GM12878 (cell line): ENCODE measurements around the gene TRERF1. TPM values are rescaled to one million over a fixed set of nuclear protein-coding genes. Genes with fewer than 3 reads are reported as not detected.
A peak's percentile ranks its signal among the peaks of the same experiment; 100 is the strongest.

Experiments
- ATAC-seq: fragments of 200-7000 bp; cut with Tn5 transposase; 3 replicates; pipeline ENCODE4 v1.9.1; 2020; ENCODE audit warnings: mild to moderate bottlenecking, moderate library complexity
- BruUV-seq: library from RNA; stranded (reverse); fragments of 400-500 nt; replicated peaks from 2 replicates; lab custom pipeline; 2021; lab: Mats Ljungman, UMichigan
- CTCF ChIA-PET: fragments of 300-600 bp; sonication (Branson Sonifier 250); formaldehyde crosslinking; extraction: SDS; loops from one replicate; lab custom pipeline; 2021; ENCODE audit warnings: inconsistent platforms; lab: Yijun Ruan, JAX
- POLR2A ChIA-PET: fragments of 350-600 bp; formaldehyde crosslinking; extraction: SDS; loops from one replicate; lab custom pipeline; 2021; ENCODE audit warnings: inconsistent platforms; lab: Charles Lee
- RAD21 ChIA-PET: fragments of 300-600 bp; sonication (Branson Sonifier 250); formaldehyde crosslinking; loops from one replicate; lab custom pipeline; 2023; ENCODE audit warnings: antibody characterized with exemption; ENCODE audit not compliant: unreplicated experiment; lab: Charles Lee
- SMC1A ChIA-PET: fragments of 300-600 bp; sonication (Branson Sonifier 250); formaldehyde crosslinking; loops from one replicate; lab custom pipeline; 2023; ENCODE audit not compliant: unreplicated experiment, uncharacterized antibody; lab: Charles Lee
- DNase-seq: peaks from one replicate; pipeline ENCODE4 v3.0.0-alpha.2; 2011; ENCODE audit warnings: low read depth, low spot score
- FAIRE-seq: peaks from 3 replicates; lab custom pipeline; 2011; peaks lifted over from hg19 to GRCh38; lab: Jason Lieb, UNC
- H2AFZ ChIP-seq: 2 replicates; pipeline ENCODE4 v1.6.0; 2011; ENCODE audit warnings: low read depth, low read length, control low read depth; ENCODE audit not compliant: control insufficient read depth
- H3K27ac ChIP-seq: 2 replicates; pipeline ENCODE4 v1.5.1; 2011; ENCODE audit warnings: control low read depth; ENCODE audit not compliant: control insufficient read depth, insufficient read depth
- H3K27me3 ChIP-seq, 2 experiments: replicated peaks in 1 of 2; 2 replicates each; pipeline versions ENCODE4 v1.6.0 to v1.6.1; 2011; ENCODE audit warnings: low read length in 1 of 2; ENCODE audit not compliant: control insufficient read depth in 2 of 2, insufficient read depth in 2 of 2
- H3K36me3 ChIP-seq, 2 experiments: 2 replicates each; pipeline ENCODE4 v1.5.1; 2011; ENCODE audit warnings: low read length in 1 of 2; ENCODE audit not compliant: control insufficient read depth in 2 of 2, insufficient read depth in 2 of 2
- H3K4me1 ChIP-seq: 2 replicates; pipeline ENCODE4 v1.6.1; 2011; ENCODE audit warnings: mild to moderate bottlenecking, low read length, moderate library complexity, mixed read lengths; ENCODE audit not compliant: control insufficient read depth, insufficient read depth
- H3K4me2 ChIP-seq: 2 replicates; pipeline ENCODE4 v1.6.0; 2011; ENCODE audit warnings: control low read depth; ENCODE audit not compliant: control insufficient read depth, insufficient read depth
- H3K4me3 ChIP-seq: fragments of 200-600 bp; sonication (generic); 2 replicates; pipeline ENCODE4 v1.5.1; 2016
- H3K79me2 ChIP-seq: 2 replicates; pipeline ENCODE4 v1.6.0; 2011; ENCODE audit warnings: low read length; ENCODE audit not compliant: control insufficient read depth, insufficient read depth
- H3K9ac ChIP-seq: 2 replicates; pipeline ENCODE4 v1.8.0; 2011; ENCODE audit warnings: low read length, control low read depth, mixed read lengths; ENCODE audit not compliant: control insufficient read depth, insufficient read depth
- H3K9me3 ChIP-seq: replicated peaks from 3 replicates; pipeline ENCODE4 v1.5.1; 2011; ENCODE audit warnings: mild to moderate bottlenecking, low read length; ENCODE audit not compliant: control insufficient read depth, insufficient read depth
- H4K20me1 ChIP-seq: 2 replicates; pipeline ENCODE4 v1.6.0; 2011; ENCODE audit not compliant: control insufficient read depth, insufficient read depth
- BCL11A ChIP-seq: IDR thresholded peaks from 2 replicates; pipeline ENCODE4 v1.6.1; 2011; ENCODE audit warnings: low read depth, low read length
- CBX5 ChIP-seq: sonication (generic); IDR thresholded peaks from 2 replicates; pipeline ENCODE4 v1.6.1; 2016; ENCODE audit warnings: low read depth, moderate library complexity, mild to moderate bottlenecking, inconsistent platforms
- DPF2 ChIP-seq: fragments of 450-650 bp; IDR thresholded peaks from 2 replicates; pipeline ENCODE4 v1.6.1; 2017; ENCODE audit warnings: mild to moderate bottlenecking
- EED ChIP-seq: sonication (generic); IDR thresholded peaks from 2 replicates; pipeline ENCODE4 v1.6.1; 2016; ENCODE audit warnings: antibody characterized with exemption, low read depth
- FOS ChIP-seq: IDR thresholded peaks from 3 replicates; pipeline ENCODE4 v1.6.1; 2011; ENCODE audit warnings: borderline replicate concordance; ENCODE audit not compliant: insufficient read length; ENCODE audit errors: extremely low read depth
- FOXK2 ChIP-seq: fragments of 450-650 bp; IDR thresholded peaks from 2 replicates; pipeline ENCODE4 v1.6.1; 2017; ENCODE audit warnings: mild to moderate bottlenecking, moderate library complexity
- IKZF2 ChIP-seq, 2 experiments: fragments of 450-650 bp; IDR thresholded peaks; 2 replicates each; pipeline ENCODE4 v1.6.1; 2017; ENCODE audit warnings: mild to moderate bottlenecking in 2 of 2, moderate library complexity in 2 of 2
- MYB ChIP-seq: fragments of 150-350 bp; IDR thresholded peaks from 2 replicates; pipeline ENCODE4 v1.6.1; 2014; ENCODE audit warnings: mild to moderate bottlenecking, low read depth, low read length, borderline replicate concordance
- RBBP5 ChIP-seq: fragments of 200-600 bp; sonication (generic); conservative IDR thresholded peaks from 2 replicates; pipeline ENCODE4 v1.6.1; 2016
- RELA ChIP-seq: fragments of 450-650 bp; IDR thresholded peaks from 2 replicates; pipeline ENCODE4 v1.8.0; 2014; ENCODE audit warnings: borderline replicate concordance; ENCODE audit not compliant: partially characterized antibody
- SPI1 ChIP-seq: IDR thresholded peaks from 2 replicates; pipeline ENCODE4 v1.6.1; 2011; ENCODE audit warnings: low read depth, mild to moderate bottlenecking, low read length, moderate library complexity, borderline replicate concordance; ENCODE audit not compliant: insufficient read depth
- TARDBP ChIP-seq: IDR thresholded peaks from 2 replicates; pipeline ENCODE4 v1.6.1; 2016; ENCODE audit warnings: borderline replicate concordance
- TCF3 ChIP-seq: IDR thresholded peaks from 2 replicates; pipeline ENCODE4 v1.6.1; 2012; ENCODE audit warnings: low read depth, mild to moderate bottlenecking, low read length, borderline replicate concordance; ENCODE audit not compliant: insufficient read depth
- YBX1 ChIP-seq: fragments of 450-650 bp; IDR thresholded peaks from 2 replicates; pipeline ENCODE4 v1.6.1; 2016; ENCODE audit warnings: antibody characterized with exemption
- ZBTB4 ChIP-seq: fragments of 450-650 bp; formaldehyde crosslinking; IDR thresholded peaks from 2 replicates; pipeline ENCODE4 v1.4.0; 2022; ENCODE audit warnings: mild to moderate bottlenecking, moderate library complexity
- ZNF207 ChIP-seq: fragments of 450-650 bp; IDR thresholded peaks from 2 replicates; pipeline ENCODE4 v1.6.1; 2014; ENCODE audit warnings: antibody characterized with exemption, mild to moderate bottlenecking, borderline replicate concordance
- WGBS: methylation state at CpG from one replicate; pipeline ENCODE4 v1.1.6; 2016; ENCODE audit warnings: low lambda C conversion rate; ENCODE audit not compliant: insufficient replicate concordance, insufficient coverage; ENCODE audit errors: missing lambda C conversion rate; 5-methylcytosine and 5-hydroxymethylcytosine counted together
- in situ Hi-C: fragments of 300-500 bp; cut with MboI; formaldehyde crosslinking; loops from 9 replicates; pipeline ENCODE4 v1.14.3; 2018; ENCODE audit warnings: mixed read lengths
- intact Hi-C: fragments of 100-400 bp; cut with micrococcal nuclease; formaldehyde crosslinking; loops from one replicate; pipeline ENCODE4 v1.14.2; 2022; ENCODE audit not compliant: unreplicated experiment
- polyA plus RNA-seq, 11 experiments: library from polyadenylated mRNA; depleted of rRNA in 4 of 11; unstranded in 6 of 11; stranded (reverse) in 5 of 11; fragments of >200 nt; fragmentation: Nextera tagmentation in 4 of 11; fragmentation: Illumina TruSeq in 1 of 11; extraction: Ambion mirVana in 4 of 11; extraction: Trizol in 1 of 11; gene quantifications; 1 replicate in 1 of 11; 2 replicates in 10 of 11; pipeline versions ENCODE4 v1.2.1 to v1.2.3, GENCODE V29; 2011 to 2016; ENCODE audit warnings: inconsistent platforms in 2 of 11, missing spikeins in 2 of 11, low read depth in 1 of 11
- total RNA-seq, 4 experiments: library from RNA; depleted of rRNA in 3 of 4; stranded (reverse); fragments of >200 nt in 3 of 4; fragmentation: Illumina TruSeq in 1 of 4; extraction: Trizol in 1 of 4; gene quantifications; 2 replicates each; pipeline versions ENCODE4 v1.2.1 to v1.2.3, GENCODE V29; 2013 to 2021

TRERF1 gene
- total and polyA plus RNA-seq, 10 of the 15 experiments (the other 5 are each of a cell fraction or from before 2014, with no cell fraction given), result 2.2 to 19.4 (median 7.2) TPM

DNA sequence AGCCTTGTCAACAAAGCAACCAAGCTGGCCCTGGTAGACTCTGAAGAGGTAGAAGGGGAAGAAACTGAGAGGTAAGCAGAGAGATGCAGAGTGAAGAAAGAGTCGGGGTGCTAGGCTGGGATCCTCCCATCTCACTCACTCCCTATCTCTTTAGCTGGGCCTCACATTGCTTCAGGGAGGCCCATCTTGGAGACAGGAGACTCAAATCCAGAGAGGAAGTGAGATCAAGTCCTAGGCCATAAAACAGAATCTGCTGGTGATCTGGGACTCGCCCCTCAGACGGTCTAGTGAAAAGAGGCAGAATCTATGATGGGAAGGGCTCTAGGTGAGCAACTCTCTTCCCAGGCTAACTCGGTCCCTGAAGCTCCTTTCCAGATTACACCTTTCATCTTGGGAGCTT lies 256.3 kb downstream of the TRERF1 start:
- FAIRE-seq (peak; percentile 71), ATAC-seq (peak; percentile 36), DNase-seq (no peak)
- Histone ChIP-seq H3K4me2 (no peak overlapping the region), H3K4me1 (no peaks in the 10 kb centered on the region; the same call in 1 of the 2 replicates), H3K27ac (no peak overlapping the region), H3K9me3 (no peaks in the 10 kb centered on the region; the same call in 2 of the 3 replicates), H3K36me3 (no peaks in the 10 kb centered on the region), H3K27me3 (no peaks in the 10 kb centered on the region), H3K79me2 (no peaks in the 10 kb centered on the region), H3K9ac (no peak overlapping the region), H2AFZ (no peak overlapping the region), H4K20me1 (no peaks in the 10 kb centered on the region), H3K4me3 (no peak overlapping the region)
- intact Hi-C loops, result no loop called here
- no TSS peak for BruUV-seq
- CTCF ChIA-PET, result interaction anchor here (1.7 kb wide), 1 partner anchor 19 kb away, joined by 4 read pairs; no protein-coding TSS in a partner anchor
- in situ Hi-C loops, result no loop called here
- SMC1A ChIA-PET, result interaction anchor here (0.6 kb wide), 1 partner anchor 1435 kb away, joined by 3 read pairs; no protein-coding TSS in a partner anchor
- POLR2A ChIA-PET, result no interaction called here
- RAD21 ChIA-PET, result interaction anchor here (1.1 kb wide), 1 partner anchor 353 kb away, joined by 3 read pairs; no protein-coding TSS in a partner anchor
- 60% methylated on average over 4 of the region's 4 CpGs for WGBS
- TF ChIP-seq SPI1 (peak; percentile 68), ZNF207 (no peak)

GRCh38 chr6:42194056-42194455 lies 257.7 kb downstream of the TRERF1 start:
- WGBS, result 82% methylated on average over 5 of the region's 5 CpGs
- Histone ChIP-seq H3K4me2 (no peak overlapping the region), H3K36me3 (no peaks in the 10 kb centered on the region), H3K79me2 (no peaks in the 10 kb centered on the region), H3K27ac (no peak overlapping the region), H3K4me1 (no peaks in the 10 kb centered on the region; the same call in 1 of the 2 replicates), H4K20me1 (no peaks in the 10 kb centered on the region), H2AFZ (no peak overlapping the region), H3K4me3 (no peak overlapping the region), H3K9ac (no peak overlapping the region), H3K27me3 (no peaks in the 10 kb centered on the region), H3K9me3 (no peaks in the 10 kb centered on the region)
- DNase-seq (no peak), ATAC-seq (no peak), FAIRE-seq (no peak)
- RAD21 ChIA-PET, result no interaction called here
- CTCF ChIA-PET, result interaction anchor here (0.6 to 1.0 kb wide), 4 partner anchors 20 to 353 kb away, joined by 3 to 5 read pairs (median 4); no protein-coding TSS in a partner anchor
- in situ Hi-C loops, result no loop called here
- POLR2A ChIA-PET, result interaction anchor here (0.6 kb wide), 1 partner anchor 97 kb away, joined by 6 read pairs; no protein-coding TSS in a partner anchor
- intact Hi-C loops, result no loop called here
- SMC1A ChIA-PET, result interaction anchor here (1.3 kb wide), 1 partner anchor 9 kb away, joined by 4 read pairs; no protein-coding TSS in a partner anchor
- TF ChIP-seq DPF2, result no peak
- TF ChIP-seq ZBTB4, result no peak
- TF ChIP-seq MYB, result no peak
- no peak for TF ChIP-seq CBX5
- no peak for TF ChIP-seq BCL11A
- TF ChIP-seq TARDBP, result no peak
- no peak for TF ChIP-seq TCF3
- TF ChIP-seq IKZF2 (IDR thresholded peaks at IDR 0.05), result no peak
- TF ChIP-seq RELA, result no peak
- TF ChIP-seq RBBP5, result no peak
- no peak for TF ChIP-seq FOS
- no peak for TF ChIP-seq YBX1
- no peak for TF ChIP-seq FOXK2
- no peak for TF ChIP-seq EED
- BruUV-seq, result no TSS peak
